Prostate gland (tissue), 2 donors: ENCODE measurements around the gene FOXJ3. TPM values are rescaled to one million over a fixed set of nuclear protein-coding genes. Genes with fewer than 3 reads are reported as not detected.

Experiments used
- DNase-seq: peaks from one replicate; pipeline ENCODE4 v3.0.0-alpha.2; 2019; ENCODE audit warnings: low spot score
- H3K27ac ChIP-seq, 2 donors: fragments of 200-600 bp; sonication (generic); 2 replicates each; pipeline ENCODE4 v1.5.1; 2017 to 2019
- H3K27me3 ChIP-seq: fragments of 200-600 bp; sonication (generic); replicated peaks from 2 replicates; pipeline ENCODE4 v1.5.1; 2019; ENCODE audit not compliant: insufficient read depth
- H3K36me3 ChIP-seq, 2 donors: fragments of 200-600 bp; sonication (generic); 1 replicate in 1 of 2; 2 replicates in 1 of 2; pipeline versions ENCODE4 v1.5.1 to v1.8.1; 2017 to 2019
- H3K4me1 ChIP-seq: fragments of 200-600 bp; sonication (generic); replicated peaks from 2 replicates; pipeline ENCODE4 v1.5.1; 2019
- H3K4me3 ChIP-seq, 2 donors: fragments of 200-600 bp; sonication (generic); 2 replicates each; pipeline ENCODE4 v1.5.1; 2017 to 2019
- H3K9me3 ChIP-seq: fragments of 200-600 bp; sonication (generic); 2 replicates; pipeline ENCODE4 v1.5.1; 2017
- POLR2A ChIP-seq: fragments of 450-650 bp; IDR thresholded peaks from one replicate; pipeline ENCODE4 v1.6.1; 2016; ENCODE audit warnings: antibody characterized with exemption, mild to moderate bottlenecking
- POLR2AphosphoS5 ChIP-seq: sonication (generic); formaldehyde crosslinking; IDR thresholded peaks from one replicate; pipeline ENCODE4 v1.6.1; 2017; ENCODE audit warnings: antibody characterized with exemption
- WGBS: methylation state at CpG from one replicate; pipeline ENCODE4 v1.1.5; 2018; 5-methylcytosine and 5-hydroxymethylcytosine counted together
- intact Hi-C: fragments of 100-400 bp; cut with DNase I; formaldehyde crosslinking; loops from one replicate; pipeline ENCODE4 v1.14.2; 2022
- total RNA-seq, 2 donors: library from RNA; depleted of rRNA; stranded (reverse); fragments of >200 nt; gene quantifications; one replicate each; pipeline ENCODE4 v1.1.0, GENCODE V29; 2016
- TF ChIP-seq, protein P1 (sequence below), 4 experiments: fragments of 200-600 bp in 2 of 4; fragments of 450-650 bp in 2 of 4; sonication (generic) in 2 of 4; IDR thresholded peaks; 1 replicate in 3 of 4; 2 replicates in 1 of 4; pipeline ENCODE4 v1.5.1; 2016 to 2019; ENCODE audit warnings: antibody characterized with exemption in 4 of 4, mild to moderate bottlenecking in 2 of 4, moderate library complexity in 2 of 4

Gene FOXJ3
- total RNA-seq, 2 donors from 2014 or later, result 54.1 to 58.5 TPM

DNA sequence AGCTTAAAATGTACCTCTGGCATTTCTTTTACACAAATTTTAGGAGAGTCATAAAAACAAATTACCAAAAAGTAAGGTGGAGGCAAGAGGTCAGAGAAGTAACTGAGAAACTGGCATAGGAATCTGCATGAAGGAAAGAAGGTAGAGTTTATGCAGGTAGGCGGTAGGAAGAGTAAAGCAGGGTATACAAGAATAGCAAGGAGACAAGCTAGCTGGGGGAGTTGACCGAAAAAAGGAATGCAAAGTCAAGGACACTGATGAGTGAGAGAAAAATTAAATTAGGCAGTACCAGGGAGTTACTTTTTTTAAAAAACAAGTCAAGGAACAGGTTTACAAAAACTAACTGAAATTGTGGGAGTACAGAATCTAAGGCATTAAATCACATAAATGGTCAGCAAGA is 56.0 kb downstream of the FOXJ3 start:
- Histone ChIP-seq H3K4me1 (no peaks in the 10 kb centered on the region), H3K4me3 (no peak overlapping the region), H3K36me3 (no peaks in the 10 kb centered on the region), H3K9me3 (no peaks in the 10 kb centered on the region), H3K27ac (no peak overlapping the region), H3K27me3 (no peaks in the 10 kb centered on the region)
- no peak for DNase-seq
- intact Hi-C loops, result no loop called here
- TF ChIP-seq POLR2AphosphoS5 (no peak), POLR2A (no peak)
- TF ChIP-seq, protein P1, sequence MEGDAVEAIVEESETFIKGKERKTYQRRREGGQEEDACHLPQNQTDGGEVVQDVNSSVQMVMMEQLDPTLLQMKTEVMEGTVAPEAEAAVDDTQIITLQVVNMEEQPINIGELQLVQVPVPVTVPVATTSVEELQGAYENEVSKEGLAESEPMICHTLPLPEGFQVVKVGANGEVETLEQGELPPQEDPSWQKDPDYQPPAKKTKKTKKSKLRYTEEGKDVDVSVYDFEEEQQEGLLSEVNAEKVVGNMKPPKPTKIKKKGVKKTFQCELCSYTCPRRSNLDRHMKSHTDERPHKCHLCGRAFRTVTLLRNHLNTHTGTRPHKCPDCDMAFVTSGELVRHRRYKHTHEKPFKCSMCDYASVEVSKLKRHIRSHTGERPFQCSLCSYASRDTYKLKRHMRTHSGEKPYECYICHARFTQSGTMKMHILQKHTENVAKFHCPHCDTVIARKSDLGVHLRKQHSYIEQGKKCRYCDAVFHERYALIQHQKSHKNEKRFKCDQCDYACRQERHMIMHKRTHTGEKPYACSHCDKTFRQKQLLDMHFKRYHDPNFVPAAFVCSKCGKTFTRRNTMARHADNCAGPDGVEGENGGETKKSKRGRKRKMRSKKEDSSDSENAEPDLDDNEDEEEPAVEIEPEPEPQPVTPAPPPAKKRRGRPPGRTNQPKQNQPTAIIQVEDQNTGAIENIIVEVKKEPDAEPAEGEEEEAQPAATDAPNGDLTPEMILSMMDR (IDR thresholded peaks at IDR 0.05), result no peak
- 33% methylated on average over 2 of the region's 2 CpGs for WGBS

GRCh38 chr1:42272920-42273319 is 62.1 kb downstream of the FOXJ3 start:
- no peaks in the 10 kb centered on the region for H3K27me3 ChIP-seq
- no peak overlapping the region for H3K4me3 ChIP-seq
- H3K9me3 ChIP-seq, result no peaks in the 10 kb centered on the region
- no peak for TF ChIP-seq POLR2AphosphoS5
- no peak for TF ChIP-seq POLR2A
- no peak overlapping the region for H3K27ac ChIP-seq
- H3K36me3 ChIP-seq, result no peaks in the 10 kb centered on the region
- DNase-seq, result no peak
- intact Hi-C loops, result no loop called here
- no peaks in the 10 kb centered on the region for H3K4me1 ChIP-seq
- 66% methylated on average over 1 of the region's 1 CpG for WGBS

DNA sequence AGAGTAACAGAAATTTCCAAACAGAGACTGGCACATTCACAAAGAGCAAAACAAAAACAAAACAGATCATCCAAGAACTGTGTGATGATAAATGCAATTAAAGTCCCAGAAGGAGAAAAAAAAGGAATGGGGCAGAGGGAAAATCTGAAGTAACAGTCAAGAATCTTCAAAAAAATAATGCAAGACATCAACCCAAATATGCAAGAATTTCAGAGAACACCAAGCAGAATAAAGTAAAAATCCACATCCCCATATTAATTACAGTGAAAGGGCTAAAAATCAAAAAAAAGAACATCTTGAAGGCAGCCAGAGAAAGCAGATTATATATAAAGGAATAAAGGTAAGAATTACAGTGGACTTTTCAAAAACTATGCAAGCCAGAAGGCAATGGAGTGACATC is 67.1 kb downstream of the FOXJ3 start:
- Histone ChIP-seq H3K4me3 (no peak overlapping the region), H3K36me3 (no peaks in the 10 kb centered on the region), H3K27me3 (no peaks in the 10 kb centered on the region), H3K27ac (no peak overlapping the region), H3K4me1 (peaks cover 6% of the 10 kb centered on the region), H3K9me3 (no peaks in the 10 kb centered on the region)
- intact Hi-C loops, result no loop called here
- DNase-seq, result no peak
- TF ChIP-seq POLR2AphosphoS5 (no peak), POLR2A (no peak)
- TF ChIP-seq, protein P1 (IDR thresholded peaks at IDR 0.05), result no peak

DNA sequence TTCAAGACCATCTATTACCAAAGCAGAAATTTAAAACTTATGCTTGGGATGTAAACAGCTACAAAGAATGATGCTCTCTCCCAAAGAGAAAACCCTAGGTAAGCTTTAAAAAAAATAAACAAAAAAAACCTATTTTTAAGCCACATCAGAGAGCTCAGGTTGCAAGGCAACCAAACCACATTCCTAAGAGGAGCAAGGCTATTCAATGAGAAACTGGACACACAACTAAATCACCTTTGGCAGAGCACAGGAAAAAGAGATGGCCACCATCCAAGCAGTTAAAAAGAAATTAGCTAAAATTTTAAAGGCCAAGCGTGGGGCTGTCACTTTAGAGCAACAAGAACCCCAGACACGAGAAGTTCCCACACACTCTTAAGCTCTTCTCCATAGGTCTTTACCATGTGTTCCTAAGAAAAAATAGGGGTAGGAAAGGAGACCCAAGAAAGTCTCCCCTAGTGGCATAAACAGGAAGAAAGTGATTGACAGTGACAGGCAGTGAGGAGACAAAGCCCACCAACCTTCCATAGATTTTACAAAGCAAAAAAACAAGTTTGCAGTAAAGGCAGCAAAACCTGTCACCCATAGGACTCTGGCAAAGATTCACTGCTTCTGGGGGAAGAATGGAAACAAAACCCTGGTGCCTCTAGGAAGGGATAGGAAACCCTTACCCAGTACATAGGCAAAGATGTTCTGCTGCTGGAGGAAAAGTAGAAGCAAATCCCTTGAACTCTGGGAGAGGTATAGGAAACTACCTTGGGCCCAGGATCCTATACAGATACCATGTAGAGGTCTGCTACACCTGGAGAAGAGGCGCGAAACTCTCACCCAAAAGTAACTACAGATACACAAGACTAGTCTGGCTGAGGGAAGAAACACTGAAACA is 68.5 kb downstream of the FOXJ3 start:
- H3K27ac ChIP-seq, result peak overlapping the region in 1 of 2 donors; percentile 15
- TF ChIP-seq POLR2AphosphoS5, result peak; percentile 60
- TF ChIP-seq, protein P1 (IDR thresholded peaks at IDR 0.05), result peak in 1 of 4 experiments; percentile 13
- TF ChIP-seq POLR2A, result no peak
- DNase-seq, result peak; percentile 31
- H3K36me3 ChIP-seq, result no peaks in the 10 kb centered on the region
- H3K4me3 ChIP-seq, result no peak overlapping the region
- intact Hi-C loops, result no loop called here
- 53% methylated on average over 4 of the region's 4 CpGs for WGBS
- H3K4me1 ChIP-seq, result peaks cover 6% of the 10 kb centered on the region
- H3K27me3 ChIP-seq, result no peaks in the 10 kb centered on the region
- H3K9me3 ChIP-seq, result no peaks in the 10 kb centered on the region

DNA sequence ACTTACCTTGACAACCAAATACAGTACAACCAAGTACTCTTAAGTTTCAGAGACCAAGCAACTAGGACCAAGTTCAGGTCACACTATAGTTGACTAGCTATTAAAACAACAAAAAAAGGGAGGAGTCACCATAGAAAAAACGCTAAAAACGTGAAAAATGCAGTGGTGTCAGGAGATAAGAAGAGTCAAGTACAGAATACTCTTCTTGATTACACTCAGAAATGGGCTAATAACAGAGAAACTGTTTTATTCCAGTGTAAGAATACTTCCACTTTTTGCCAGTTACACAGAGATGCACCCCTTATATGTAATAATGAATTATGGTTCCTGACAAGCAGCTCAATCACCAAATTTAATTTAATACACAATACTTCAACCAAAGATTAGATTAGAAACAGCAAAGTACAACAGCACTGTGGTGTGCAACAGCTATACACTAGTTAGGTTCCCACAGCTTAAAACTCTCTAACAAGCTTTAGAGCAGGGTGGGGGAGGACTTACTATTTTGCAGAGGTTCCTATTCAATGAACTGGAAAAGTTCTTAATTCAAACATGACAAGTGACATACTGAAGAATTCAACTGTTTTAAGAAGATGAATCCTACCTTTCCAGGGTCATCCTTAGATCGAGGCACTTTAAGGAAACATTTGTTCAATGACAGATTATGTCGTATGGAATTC is 70.4 kb downstream of the FOXJ3 start:
- intact Hi-C loops, result no loop called here
- Histone ChIP-seq H3K4me1 (peaks cover 9% of the 10 kb centered on the region), H3K36me3 (no peaks in the 10 kb centered on the region), H3K27ac (no peak overlapping the region), H3K27me3 (no peaks in the 10 kb centered on the region), H3K4me3 (no peak overlapping the region), H3K9me3 (no peaks in the 10 kb centered on the region)
- DNase-seq, result no peak
- TF ChIP-seq, protein P1 (IDR thresholded peaks at IDR 0.05), result no peak
- TF ChIP-seq POLR2AphosphoS5 (no peak), POLR2A (no peak)
- WGBS, result 54% methylated on average over 4 of the region's 4 CpGs
